ENCODE results near the gene BMPR1B.
"Not testable (repeated sequence)": the region's sequence is repeated elsewhere in the genome, so short reads cannot be mapped to it uniquely, and the experiment has no call there.

Gene BMPR1B

DNA sequence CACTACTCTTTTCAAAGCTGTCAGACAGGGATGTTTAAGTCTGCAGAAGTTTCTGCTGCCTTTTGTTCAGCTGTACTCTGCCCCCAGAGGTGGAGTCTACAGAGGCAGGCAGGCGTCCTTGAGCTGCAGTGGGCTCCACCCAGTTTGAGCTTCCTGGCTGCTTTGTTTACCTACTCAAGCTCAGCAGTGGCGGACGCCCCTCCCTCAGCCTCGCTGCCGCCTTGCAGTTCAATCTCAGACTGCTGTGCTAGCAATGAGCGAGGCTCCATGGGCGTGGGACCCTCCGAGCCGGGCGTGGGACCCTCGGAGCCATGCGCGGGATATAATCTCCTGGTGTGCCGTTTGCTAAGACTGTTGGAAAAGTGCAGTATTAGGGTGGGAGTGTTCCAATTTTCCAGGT, 381.7 kb downstream of the BMPR1B start:
- not testable (repeated sequence) for H3K4me1 Mint-ChIP-seq; H3K27ac Mint-ChIP-seq (ENCODE audit: low read depth); H3K4me3 Mint-ChIP-seq; H3K36me3 Mint-ChIP-seq (ENCODE audit: insufficient read depth); ATAC-seq (replicated peaks; ENCODE audit: extremely low read depth, poor library complexity, severe bottlenecking); DNase-seq (ENCODE audit: low spot score in 2 of 2)
- Mint-ChIP-seq H3K27me3 (peaks cover 35% of the 10 kb centered on the region), H3K9me3 (peaks cover 19% of the 10 kb centered on the region)

DNA sequence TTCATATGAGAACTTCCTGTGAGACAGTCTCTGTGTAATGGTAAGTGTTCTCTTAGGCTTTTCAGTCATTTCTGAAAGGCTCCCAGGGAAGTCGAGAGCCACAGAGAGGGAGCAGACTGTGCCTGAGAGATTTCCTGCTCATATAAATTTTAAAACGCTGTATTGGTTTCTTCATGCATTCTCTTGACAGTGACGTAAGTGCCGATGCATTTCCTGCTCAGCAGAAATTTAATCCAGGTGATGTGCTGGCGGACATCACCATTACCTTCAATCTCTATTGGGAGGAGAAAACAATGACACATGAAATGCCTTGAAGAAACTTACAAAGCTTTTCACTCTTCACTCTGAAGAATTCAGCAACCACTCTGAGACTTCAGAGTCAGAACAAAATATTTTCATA, 383.6 kb downstream of the BMPR1B start:
- no peaks in the 10 kb centered on the region for H3K4me1 Mint-ChIP-seq
- no peak overlapping the region for H3K4me3 Mint-ChIP-seq
- DNase-seq (ENCODE audit: low spot score in 2 of 2) (no peak), ATAC-seq (replicated peaks; ENCODE audit: extremely low read depth, poor library complexity, severe bottlenecking) (no peak)
- H3K9me3 Mint-ChIP-seq, result peaks cover 19% of the 10 kb centered on the region
- H3K36me3 Mint-ChIP-seq (ENCODE audit: insufficient read depth), result peaks cover 2% of the 10 kb centered on the region
- no peak overlapping the region for H3K27ac Mint-ChIP-seq (ENCODE audit: low read depth)
- H3K27me3 Mint-ChIP-seq, result peaks cover 51% of the 10 kb centered on the region

DNA sequence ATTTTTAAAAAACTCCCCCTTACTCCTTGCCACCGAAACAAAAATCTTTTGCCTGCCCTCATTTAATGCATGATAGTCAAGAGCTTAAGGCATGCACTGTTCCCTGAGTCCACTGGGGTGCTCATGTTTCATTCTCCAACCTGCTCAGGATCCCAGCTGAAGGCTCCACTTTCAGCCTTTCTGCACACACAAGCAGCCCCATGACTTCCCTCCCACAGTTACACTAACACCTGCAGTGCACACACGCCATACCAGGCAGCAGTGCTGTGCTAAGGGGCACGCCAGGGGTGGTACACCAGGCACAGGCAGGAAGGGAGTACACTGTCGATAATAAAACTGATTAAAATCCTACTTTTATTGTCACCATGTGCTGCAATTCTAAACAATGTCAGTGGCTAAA, 385.2 kb downstream of the BMPR1B start:
- DNase-seq (ENCODE audit: low spot score in 2 of 2), result no peak
- ATAC-seq (replicated peaks; ENCODE audit: extremely low read depth, poor library complexity, severe bottlenecking), result no peak
- no peak overlapping the region for H3K4me3 Mint-ChIP-seq
- H3K27me3 Mint-ChIP-seq, result peaks cover 41% of the 10 kb centered on the region
- H3K9me3 Mint-ChIP-seq, result peaks cover 14% of the 10 kb centered on the region
- H3K4me1 Mint-ChIP-seq, result no peaks in the 10 kb centered on the region
- H3K36me3 Mint-ChIP-seq (ENCODE audit: insufficient read depth), result peaks cover 2% of the 10 kb centered on the region
- H3K27ac Mint-ChIP-seq (ENCODE audit: low read depth), result no peak overlapping the region

DNA sequence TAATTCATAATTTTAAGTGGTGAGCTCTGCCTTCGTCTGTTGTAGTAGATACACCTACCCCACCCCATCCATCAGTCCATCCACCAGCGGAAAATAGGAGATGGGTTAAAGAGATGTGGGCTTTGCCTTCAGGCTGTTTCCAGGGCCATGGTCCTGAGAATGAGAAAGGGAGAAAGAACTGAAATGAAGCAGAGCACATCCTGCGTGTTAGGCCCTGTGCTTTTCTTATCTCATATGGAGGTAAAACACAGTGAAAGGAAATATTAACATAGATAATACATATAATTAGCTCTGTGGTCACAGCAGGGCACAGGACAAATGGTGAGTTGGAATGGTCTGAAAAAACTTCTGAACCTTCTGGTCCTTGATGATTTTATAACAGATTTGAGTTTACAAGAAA, 393.5 kb downstream of the BMPR1B start:
- H3K36me3 Mint-ChIP-seq (ENCODE audit: insufficient read depth), result no peaks in the 10 kb centered on the region
- H3K27ac Mint-ChIP-seq (ENCODE audit: low read depth), result no peak overlapping the region
- peaks cover 13% of the 10 kb centered on the region for H3K4me1 Mint-ChIP-seq
- H3K4me3 Mint-ChIP-seq, result no peak overlapping the region
- H3K9me3 Mint-ChIP-seq, result no peaks in the 10 kb centered on the region
- H3K27me3 Mint-ChIP-seq, result no peaks in the 10 kb centered on the region
- ATAC-seq (replicated peaks; ENCODE audit: extremely low read depth, poor library complexity, severe bottlenecking), result no peak
- DNase-seq (ENCODE audit: low spot score in 2 of 2), result no peak

DNA sequence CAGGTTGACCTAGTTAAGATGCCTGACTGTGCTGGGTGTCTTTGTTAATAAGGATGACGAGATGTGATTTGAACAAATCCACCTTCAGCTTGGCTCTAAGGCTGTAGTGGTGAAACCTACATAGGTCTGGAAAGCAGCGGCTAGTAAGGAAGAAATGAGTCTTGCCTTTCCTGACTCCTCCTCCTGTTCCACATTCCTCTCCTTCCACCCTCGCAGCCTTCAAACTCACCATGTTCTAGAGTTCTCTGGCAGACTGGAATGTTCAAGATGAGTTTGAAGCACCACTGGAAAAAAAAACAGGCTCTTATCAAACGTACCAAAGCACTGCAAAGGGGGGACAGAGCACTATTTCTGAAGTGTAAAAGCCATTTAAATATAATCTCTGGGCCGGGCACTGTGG, 395.4 kb downstream of the BMPR1B start:
- peaks cover 15% of the 10 kb centered on the region for H3K4me1 Mint-ChIP-seq
- ATAC-seq (replicated peaks; ENCODE audit: extremely low read depth, poor library complexity, severe bottlenecking) (no peak), DNase-seq (ENCODE audit: low spot score in 2 of 2) (no peak)
- H3K36me3 Mint-ChIP-seq (ENCODE audit: insufficient read depth), result no peaks in the 10 kb centered on the region
- no peak overlapping the region for H3K27ac Mint-ChIP-seq (ENCODE audit: low read depth)
- H3K4me3 Mint-ChIP-seq, result no peak overlapping the region
- H3K9me3 Mint-ChIP-seq, result no peaks in the 10 kb centered on the region
- no peaks in the 10 kb centered on the region for H3K27me3 Mint-ChIP-seq

DNA sequence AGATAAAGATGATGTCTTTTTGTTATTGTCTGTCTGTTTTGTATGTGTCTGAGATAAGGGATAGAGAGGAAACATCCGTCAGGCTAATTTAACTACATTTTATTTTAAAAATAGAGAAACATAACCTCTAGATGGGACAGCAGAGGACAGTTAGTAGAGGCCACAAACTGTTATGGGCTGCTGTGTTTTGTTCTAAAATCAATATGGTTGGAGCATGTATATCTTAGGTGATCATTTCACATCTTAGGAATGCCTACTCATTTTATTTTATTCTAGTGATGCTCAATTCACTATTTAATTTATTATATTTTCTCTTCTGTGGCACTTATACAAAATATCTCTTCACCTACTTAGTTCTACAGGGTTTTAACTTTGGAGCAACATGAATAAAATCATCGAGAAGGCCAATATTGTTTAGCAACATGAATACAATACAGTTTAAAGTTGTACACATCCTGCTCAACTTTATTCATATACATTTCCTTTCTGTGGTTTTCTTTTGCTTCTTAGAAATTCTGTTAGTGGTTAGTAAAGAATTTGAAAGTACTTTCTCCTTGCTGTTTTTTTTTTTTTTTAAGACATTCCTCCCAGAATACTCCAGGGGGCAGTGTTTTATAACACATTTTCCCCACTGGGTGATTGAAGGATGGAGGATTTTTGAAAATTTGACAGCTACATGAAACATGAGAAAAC, 398.1 kb downstream of the BMPR1B start:
- Mint-ChIP-seq H3K27ac (ENCODE audit: low read depth) (peak overlapping the region; percentile 14), H3K4me1 (peaks cover 15% of the 10 kb centered on the region), H3K36me3 (ENCODE audit: insufficient read depth) (no peaks in the 10 kb centered on the region), H3K4me3 (no peak overlapping the region), H3K9me3 (no peaks in the 10 kb centered on the region), H3K27me3 (peaks cover 10% of the 10 kb centered on the region)
- DNase-seq (ENCODE audit: low spot score in 2 of 2) (no peak), ATAC-seq (replicated peaks; ENCODE audit: extremely low read depth, poor library complexity, severe bottlenecking) (peak; percentile 46)

DNA sequence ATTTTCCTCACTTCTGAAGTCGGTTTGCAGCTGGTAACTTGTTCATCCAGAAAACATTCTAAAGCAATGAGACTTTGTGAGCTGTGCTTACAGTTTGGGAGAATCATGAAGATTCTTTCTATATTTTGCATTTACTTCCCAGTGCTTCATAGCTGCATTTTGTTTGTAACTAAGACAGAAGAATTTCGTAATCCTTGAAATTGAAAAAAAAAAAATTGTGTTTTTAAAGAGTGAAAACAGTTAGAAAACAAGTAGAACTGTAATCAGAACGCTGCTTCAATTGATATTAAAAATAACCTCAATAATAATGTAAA, 398.7 kb downstream of the BMPR1B start:
- H3K9me3 Mint-ChIP-seq, result no peaks in the 10 kb centered on the region
- peaks cover 10% of the 10 kb centered on the region for H3K27me3 Mint-ChIP-seq
- DNase-seq (ENCODE audit: low spot score in 2 of 2), result no peak
- no peak for ATAC-seq (replicated peaks; ENCODE audit: extremely low read depth, poor library complexity, severe bottlenecking)
- peaks cover 15% of the 10 kb centered on the region for H3K4me1 Mint-ChIP-seq
- H3K4me3 Mint-ChIP-seq, result no peak overlapping the region
- H3K27ac Mint-ChIP-seq (ENCODE audit: low read depth), result peak overlapping the region; percentile 14
- H3K36me3 Mint-ChIP-seq (ENCODE audit: insufficient read depth), result no peaks in the 10 kb centered on the region

DNA sequence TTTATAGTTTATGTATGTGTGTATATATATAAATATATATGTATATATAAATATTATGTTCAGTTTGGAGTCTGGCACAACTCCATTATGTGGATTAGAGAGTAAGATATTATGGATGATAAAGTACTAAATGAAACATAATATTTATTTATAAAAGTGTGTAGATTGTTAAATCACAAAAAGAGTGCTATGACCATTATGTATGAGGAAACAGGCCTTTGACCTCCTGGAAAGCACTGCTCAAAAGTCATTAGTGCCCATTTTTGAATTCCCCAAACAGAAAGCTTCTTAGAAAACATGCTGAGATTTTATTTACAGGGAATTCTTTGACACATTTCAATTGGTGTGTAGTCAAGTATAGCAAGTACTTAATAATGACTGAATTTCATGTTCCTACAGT, 399.8 kb downstream of the BMPR1B start:
- H3K4me1 Mint-ChIP-seq, result peaks cover 15% of the 10 kb centered on the region
- no peak for DNase-seq (ENCODE audit: low spot score in 2 of 2)
- ATAC-seq (replicated peaks; ENCODE audit: extremely low read depth, poor library complexity, severe bottlenecking), result no peak
- no peak overlapping the region for H3K27ac Mint-ChIP-seq (ENCODE audit: low read depth)
- H3K36me3 Mint-ChIP-seq (ENCODE audit: insufficient read depth), result no peaks in the 10 kb centered on the region
- H3K9me3 Mint-ChIP-seq, result no peaks in the 10 kb centered on the region
- no peak overlapping the region for H3K4me3 Mint-ChIP-seq
- peaks cover 10% of the 10 kb centered on the region for H3K27me3 Mint-ChIP-seq

DNA sequence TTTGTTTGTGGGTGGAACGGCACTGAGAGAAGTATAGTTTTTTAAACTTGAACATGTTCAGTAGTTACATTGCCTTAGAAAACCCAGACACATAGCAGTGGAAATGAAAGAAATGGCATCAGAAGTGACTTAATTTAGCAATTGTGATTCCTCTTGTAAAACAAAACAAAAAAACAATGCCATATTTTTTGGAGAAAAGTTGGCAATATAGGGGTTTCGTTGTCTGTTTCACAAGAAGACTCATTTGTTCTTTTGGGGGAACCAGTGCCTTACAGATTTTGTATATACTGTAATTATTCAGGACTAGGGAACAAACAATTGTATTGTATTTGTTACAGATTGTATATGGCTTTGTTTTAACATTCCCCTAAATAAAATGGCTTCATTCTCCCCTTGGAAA, 400.3 kb downstream of the BMPR1B start:
- H3K27me3 Mint-ChIP-seq, result peaks cover 10% of the 10 kb centered on the region
- H3K4me1 Mint-ChIP-seq, result peaks cover 15% of the 10 kb centered on the region
- H3K4me3 Mint-ChIP-seq, result no peak overlapping the region
- H3K9me3 Mint-ChIP-seq, result no peaks in the 10 kb centered on the region
- H3K27ac Mint-ChIP-seq (ENCODE audit: low read depth), result no peak overlapping the region
- DNase-seq (ENCODE audit: low spot score in 2 of 2) (no peak), ATAC-seq (replicated peaks; ENCODE audit: extremely low read depth, poor library complexity, severe bottlenecking) (no peak)
- H3K36me3 Mint-ChIP-seq (ENCODE audit: insufficient read depth), result no peaks in the 10 kb centered on the region

DNA sequence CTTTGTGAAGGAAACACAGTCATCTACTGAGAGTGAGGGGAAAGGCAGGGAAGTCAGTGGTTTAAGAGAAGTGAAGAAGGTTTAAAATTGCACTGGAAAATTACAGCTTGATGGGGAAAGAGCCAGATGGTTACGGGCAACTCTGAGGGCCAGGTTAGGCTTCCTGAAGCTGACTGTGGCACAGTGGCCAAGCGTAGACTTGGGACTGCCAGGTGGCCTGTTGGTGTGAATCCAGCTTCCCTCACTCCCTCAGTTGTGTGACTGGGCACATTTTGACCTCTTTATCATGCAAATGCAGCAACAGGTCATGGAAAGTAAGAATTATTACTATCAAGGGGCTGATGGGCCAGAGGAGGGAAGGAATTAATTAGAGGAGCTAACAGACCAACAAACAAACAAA, 400.9 kb downstream of the BMPR1B start:
- H3K9me3 Mint-ChIP-seq, result no peaks in the 10 kb centered on the region
- ATAC-seq (replicated peaks; ENCODE audit: extremely low read depth, poor library complexity, severe bottlenecking), result no peak
- H3K4me3 Mint-ChIP-seq, result no peak overlapping the region
- peaks cover 10% of the 10 kb centered on the region for H3K27me3 Mint-ChIP-seq
- H3K4me1 Mint-ChIP-seq, result peaks cover 15% of the 10 kb centered on the region
- no peak overlapping the region for H3K27ac Mint-ChIP-seq (ENCODE audit: low read depth)
- H3K36me3 Mint-ChIP-seq (ENCODE audit: insufficient read depth), result no peaks in the 10 kb centered on the region
- DNase-seq (ENCODE audit: low spot score in 2 of 2), result no peak

DNA sequence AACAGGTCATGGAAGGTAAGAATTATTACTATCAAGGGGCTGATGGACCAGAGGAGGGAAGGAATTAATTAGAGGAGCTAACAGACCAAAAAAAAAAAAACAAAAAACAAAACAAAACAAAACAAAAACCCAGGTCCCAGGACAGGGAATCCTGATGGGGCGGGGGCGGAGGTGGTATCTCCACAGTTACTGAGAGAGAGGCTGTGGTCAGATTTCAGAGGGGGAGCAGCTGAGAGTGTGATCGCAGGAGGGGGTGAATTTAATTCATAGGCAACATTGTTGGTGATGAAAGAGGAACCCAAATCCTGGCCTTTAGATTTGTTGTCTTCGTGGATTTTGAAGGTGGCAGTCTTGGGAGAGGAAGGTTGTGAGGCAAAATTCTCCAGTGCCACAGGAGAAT, 401.6 kb downstream of the BMPR1B start:
- Mint-ChIP-seq H3K4me3 (no peak overlapping the region), H3K9me3 (no peaks in the 10 kb centered on the region), H3K36me3 (ENCODE audit: insufficient read depth) (no peaks in the 10 kb centered on the region), H3K27ac (ENCODE audit: low read depth) (peak overlapping the region; percentile 16), H3K27me3 (peaks cover 10% of the 10 kb centered on the region), H3K4me1 (peaks cover 15% of the 10 kb centered on the region)
- DNase-seq (ENCODE audit: low spot score in 2 of 2) (no peak), ATAC-seq (replicated peaks; ENCODE audit: extremely low read depth, poor library complexity, severe bottlenecking) (no peak)

DNA sequence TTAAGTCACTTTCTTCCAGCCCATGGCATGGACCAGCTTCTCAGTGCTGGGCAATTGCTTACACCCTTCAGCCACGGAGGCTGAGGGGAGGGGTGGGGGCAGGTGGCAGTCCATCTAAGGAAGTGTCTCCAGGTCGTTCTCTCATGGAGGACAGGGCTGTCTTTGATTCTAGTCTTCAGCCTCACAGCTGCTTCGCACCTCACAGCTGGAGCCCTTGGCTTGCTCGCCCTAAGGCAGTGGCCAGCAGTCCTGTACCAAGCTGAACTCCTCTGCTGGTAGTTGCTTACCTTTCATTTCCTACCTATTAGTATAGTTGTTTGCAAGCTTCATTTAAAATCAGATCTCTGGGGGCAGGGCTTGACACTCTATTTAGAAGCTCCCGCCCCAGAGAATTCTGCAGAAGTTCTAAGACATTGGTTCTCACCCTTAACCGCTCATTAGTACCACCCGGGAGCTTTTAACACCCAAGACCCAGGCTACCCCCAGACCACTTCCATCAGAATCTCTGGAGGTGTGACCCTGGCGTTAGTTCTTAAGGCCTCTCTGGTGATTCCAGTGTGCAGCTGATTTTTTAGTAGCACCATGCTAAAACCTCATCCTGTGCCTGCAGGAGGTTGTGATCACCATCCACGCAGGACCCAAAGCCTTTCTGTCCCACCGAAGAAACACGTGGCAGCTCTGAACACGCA, 404.2 kb downstream of the BMPR1B start:
- ATAC-seq (replicated peaks; ENCODE audit: extremely low read depth, poor library complexity, severe bottlenecking) (no peak), DNase-seq (ENCODE audit: low spot score in 2 of 2) (no peak)
- H3K4me3 Mint-ChIP-seq, result no peak overlapping the region
- no peak overlapping the region for H3K27ac Mint-ChIP-seq (ENCODE audit: low read depth)
- no peaks in the 10 kb centered on the region for H3K9me3 Mint-ChIP-seq
- H3K36me3 Mint-ChIP-seq (ENCODE audit: insufficient read depth), result no peaks in the 10 kb centered on the region
- H3K27me3 Mint-ChIP-seq, result peaks cover 10% of the 10 kb centered on the region
- H3K4me1 Mint-ChIP-seq, result no peaks in the 10 kb centered on the region

DNA sequence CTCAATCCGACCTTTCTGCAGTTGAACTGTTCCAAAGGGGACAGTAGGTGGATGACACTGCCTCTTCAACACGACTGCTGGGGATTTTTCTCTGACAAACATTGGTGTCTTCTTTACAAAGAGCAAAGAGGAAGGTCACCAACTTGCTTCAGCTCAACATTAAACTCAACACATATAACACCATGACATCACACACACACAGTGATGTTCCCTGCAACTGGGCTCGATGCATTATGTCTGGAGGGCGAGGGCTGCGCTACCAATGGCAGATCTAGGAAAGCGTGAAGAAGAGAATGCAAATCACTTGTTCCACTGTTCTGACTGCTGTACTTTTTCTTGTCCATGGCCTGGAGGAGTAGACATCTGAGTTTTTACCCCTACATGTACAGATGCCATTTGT, 405.1 kb downstream of the BMPR1B start:
- H3K27me3 Mint-ChIP-seq, result peaks cover 10% of the 10 kb centered on the region
- no peak overlapping the region for H3K27ac Mint-ChIP-seq (ENCODE audit: low read depth)
- no peaks in the 10 kb centered on the region for H3K4me1 Mint-ChIP-seq
- H3K4me3 Mint-ChIP-seq, result no peak overlapping the region
- H3K9me3 Mint-ChIP-seq, result no peaks in the 10 kb centered on the region
- no peaks in the 10 kb centered on the region for H3K36me3 Mint-ChIP-seq (ENCODE audit: insufficient read depth)
- DNase-seq (ENCODE audit: low spot score in 2 of 2), result no peak
- ATAC-seq (replicated peaks; ENCODE audit: extremely low read depth, poor library complexity, severe bottlenecking), result no peak

All from central memory CD8-positive, alpha-beta T cell (primary cell).